NAMALWA (cell line): ENCODE data around the gene SLC35F5.
A peak's percentile ranks its signal among the peaks of the same experiment; 100 is the strongest.
"Not testable (repeated sequence)": the region's sequence is repeated elsewhere in the genome, so short reads cannot be mapped to it uniquely, and the experiment has no call there.

Experiments used
- DNase-seq: peaks from one replicate; pipeline ENCODE4 v3.0.0-alpha.2; 2015; ENCODE audit warnings: low spot score

SLC35F5 gene

DNA sequence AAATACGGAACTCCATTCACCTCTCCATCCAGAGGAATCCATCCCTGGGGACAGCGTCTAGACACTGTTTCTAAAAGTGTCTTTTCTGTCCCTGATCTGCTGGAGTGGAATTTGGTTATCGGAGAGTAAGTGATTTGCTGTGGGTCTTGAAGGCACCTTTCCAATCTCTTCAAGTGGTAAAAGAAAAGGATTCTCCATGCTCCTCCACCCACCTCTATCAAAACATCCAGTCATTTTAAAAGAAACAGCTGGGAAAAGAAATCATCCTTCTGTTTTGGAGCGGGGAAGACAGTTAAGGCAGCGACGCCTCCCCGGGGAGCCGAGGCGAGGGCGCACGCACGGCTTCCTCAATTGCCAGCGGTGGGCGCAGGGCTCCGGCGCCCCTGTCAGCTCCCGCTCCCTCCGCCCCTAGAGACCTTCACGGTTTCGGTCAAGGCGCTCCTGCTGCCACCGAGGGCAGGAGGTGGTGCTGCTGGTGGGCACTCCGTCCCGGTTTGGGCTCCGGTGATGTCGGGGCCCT lies 547 bp downstream of the SLC35F5 start:
- peak; percentile 82 for DNase-seq

DNA sequence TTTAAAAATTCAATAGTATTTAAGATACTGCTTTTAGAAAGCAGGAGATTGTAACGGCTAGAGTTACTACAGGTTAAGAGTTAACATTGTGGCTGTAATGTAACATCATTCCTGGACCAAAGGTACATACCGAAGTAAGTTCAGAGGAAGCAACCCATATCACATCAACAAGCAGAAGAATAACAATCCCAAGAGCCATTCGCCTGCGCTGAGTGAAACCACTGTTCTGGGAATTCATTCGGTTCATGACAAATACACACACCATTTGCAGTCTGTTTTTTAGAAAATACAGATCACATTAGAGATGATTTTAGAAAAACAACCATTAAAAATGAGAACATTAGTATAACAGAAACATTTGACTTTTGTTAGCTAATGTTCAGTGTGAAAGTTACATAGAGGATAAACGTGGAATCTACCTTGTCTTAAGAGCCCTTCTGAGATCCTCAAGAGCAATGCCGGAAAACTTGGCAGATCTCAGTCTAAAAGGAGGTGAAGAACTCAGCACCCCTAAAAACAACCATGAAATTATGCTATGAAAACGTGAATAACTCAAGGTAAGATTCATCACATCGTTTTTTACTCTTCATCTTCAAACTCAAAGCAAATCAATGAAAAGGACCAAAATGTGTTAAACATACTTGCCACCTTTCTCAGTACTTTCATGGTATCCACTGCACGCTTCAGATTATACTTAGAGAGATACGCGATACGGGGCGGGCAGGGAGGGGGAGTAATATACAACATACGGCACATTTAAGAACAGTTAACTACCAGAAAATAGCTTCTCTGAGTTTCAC lies 1.2 kb downstream of the SLC35F5 start:
- peak; percentile 20 for DNase-seq

DNA sequence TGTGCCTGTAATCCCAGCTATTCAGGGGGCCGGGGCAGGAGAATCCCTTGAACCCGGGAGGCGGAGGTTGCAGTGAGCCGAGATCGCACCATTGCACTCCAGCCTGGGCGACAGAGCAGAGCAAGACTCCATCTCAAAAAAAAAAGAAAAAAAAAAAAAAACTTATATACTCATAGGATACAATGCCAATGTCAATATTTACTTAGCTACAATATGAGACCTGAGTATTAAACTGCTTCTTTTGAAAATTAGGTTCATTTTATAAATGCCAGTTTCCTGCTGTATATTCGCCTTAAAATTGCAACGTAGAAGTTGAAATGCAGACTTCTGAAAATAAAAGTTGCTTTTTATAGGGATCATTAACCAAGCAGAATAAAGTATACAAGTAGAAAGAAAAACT lies 2.3 kb downstream of the SLC35F5 start:
- DNase-seq, result no peak

DNA sequence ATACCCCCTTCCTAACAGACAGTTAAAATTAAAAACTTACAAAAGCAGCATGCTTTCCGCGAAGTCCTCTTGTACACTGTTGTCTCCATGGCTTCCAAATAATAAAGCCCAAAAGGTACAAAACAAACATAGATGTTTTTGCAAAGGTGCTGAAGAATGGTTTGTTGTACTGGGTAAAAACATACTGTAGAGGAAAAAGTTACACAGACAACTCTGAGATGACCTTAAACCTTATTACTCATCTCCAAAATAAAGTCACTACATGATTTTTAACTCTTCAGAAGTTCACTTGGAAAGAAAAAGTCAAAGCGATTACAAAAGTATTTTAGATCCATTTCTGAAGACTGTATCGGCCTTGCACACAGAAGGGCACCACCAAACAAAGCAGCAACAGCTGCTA lies 6.1 kb downstream of the SLC35F5 start:
- DNase-seq, result no peak

DNA sequence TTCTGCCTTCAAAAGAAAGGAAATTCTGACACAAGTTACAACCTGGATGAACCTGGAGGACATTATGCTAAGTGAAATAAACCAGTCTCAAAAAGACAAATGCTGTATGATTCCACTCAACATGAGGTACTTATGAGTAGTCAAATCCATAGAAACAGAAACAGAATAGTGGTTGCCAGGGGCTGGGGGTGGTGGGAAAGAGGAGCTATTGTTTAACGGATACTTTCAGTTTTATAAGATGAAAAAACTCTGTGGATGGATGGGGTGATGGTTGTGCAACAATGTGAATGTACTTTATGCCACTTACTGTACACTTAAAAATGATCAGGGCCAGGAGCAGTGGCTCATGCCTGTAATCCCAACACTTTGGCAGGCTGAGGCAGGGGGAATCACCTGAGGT lies 15.4 kb downstream of the SLC35F5 start:
- DNase-seq, result no peak

DNA sequence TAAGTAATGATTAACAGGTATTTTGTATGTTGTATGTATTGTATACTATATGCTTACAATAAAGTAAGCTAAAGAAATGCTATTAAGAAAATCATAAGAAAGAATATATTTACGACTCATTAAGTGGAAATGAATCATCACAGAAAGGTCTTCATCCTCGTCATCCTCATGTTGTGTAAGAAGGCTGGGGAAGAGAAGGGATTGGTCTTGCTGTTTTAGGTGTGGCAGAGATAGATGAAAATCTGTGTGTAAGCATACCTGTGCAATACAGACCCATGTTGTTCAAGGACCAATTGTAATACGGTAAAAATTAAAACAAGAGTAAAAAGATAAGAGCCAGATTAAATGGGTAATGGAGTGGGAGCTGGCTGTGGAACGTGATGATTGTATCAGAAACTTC lies 16.6 kb downstream of the SLC35F5 start:
- DNase-seq, result no peak

DNA sequence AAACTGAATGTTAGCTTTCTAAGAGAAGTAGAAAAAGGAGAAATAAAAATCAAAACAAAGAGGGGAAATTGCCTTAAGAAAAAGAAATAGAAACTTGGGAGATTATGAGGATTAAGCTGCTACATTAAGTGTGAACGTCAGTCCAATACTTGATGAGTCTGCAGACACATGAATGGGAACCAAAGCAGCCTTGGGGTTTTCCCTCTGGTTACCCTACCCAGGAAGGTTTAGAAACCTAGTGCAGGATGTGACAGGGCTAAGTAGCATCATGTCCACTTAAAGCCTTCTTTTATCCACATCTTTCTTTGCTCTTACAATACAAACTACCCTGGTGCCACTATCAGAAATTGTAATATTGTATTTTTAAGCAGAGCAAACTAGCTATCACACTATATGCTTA lies 22.3 kb downstream of the SLC35F5 start:
- no peak for DNase-seq

DNA sequence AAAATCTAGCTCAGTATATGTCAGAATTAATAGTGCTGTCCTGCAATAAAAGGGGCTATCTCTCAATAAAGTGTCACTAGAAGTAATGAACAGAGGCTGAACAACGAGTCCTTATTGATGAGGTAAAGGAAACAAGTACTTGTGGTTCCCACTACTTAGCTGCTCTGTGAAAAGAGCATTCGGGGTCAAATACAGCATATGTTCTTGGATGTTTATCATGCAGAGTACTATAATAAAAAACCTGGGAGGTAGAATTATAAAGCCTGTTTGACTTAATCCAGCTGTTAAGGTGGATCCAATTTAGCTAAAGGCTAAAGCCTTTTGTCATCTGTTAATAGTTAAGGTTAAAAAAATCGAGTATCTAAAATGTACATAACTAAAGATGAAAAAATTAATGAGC lies 32.4 kb downstream of the SLC35F5 start:
- no peak for DNase-seq

DNA sequence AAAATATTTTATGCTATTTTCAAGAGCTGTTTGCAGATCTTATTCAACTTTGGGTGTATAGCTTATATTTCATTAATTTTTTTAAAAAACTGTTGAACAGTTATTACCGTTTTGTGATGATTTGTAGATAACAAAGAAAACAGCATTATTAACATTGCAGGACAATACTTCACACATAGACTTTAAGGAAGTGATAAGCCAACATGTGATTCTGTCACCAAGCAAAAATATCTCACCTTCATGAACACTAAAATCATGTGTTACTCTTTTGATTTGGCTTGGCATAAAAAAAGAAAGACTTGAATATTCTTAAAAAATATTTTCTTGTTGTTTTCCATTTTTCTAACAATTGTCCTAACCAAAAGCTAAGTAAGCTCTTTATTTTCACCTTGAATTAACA lies 33.0 kb downstream of the SLC35F5 start:
- DNase-seq, result no peak

DNA sequence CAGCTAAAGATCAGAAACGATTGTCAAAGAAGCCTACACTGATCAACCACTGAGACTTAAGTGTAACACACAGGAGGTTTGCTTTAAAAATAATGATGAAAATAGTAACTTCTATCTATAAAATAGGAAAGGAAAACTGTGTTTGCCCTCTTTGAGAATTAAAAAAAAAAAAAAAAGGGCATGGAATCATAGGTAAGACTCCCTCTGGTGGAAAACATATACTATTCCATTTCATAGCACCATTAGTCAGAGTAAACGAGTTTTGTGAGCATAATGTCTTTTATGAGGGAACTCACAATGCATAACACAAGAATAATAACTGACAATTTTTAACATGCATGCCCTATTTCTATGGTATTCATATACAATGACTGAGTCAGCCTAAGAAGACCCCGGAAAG lies 36.3 kb downstream of the SLC35F5 start:
- DNase-seq, result peak; percentile 22

DNA sequence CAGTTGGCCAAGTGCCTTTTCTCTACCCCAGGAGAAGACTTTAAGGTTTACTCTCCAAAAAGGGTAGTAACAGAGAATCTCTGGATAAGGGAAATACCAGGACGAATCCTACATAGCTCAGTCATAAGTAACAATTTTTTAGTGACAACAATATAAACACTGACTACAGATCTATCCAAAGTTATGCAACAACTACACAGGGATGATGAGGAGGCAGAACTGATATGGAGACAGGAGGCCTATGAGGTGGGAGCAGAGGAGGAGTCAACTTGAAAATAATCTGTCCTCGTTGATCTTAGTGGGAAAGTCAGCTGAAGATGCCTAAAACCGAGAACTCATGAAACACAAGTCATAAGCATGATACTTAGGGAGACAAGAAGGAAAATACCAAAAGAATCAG lies 40.2 kb downstream of the SLC35F5 start:
- no peak for DNase-seq

DNA sequence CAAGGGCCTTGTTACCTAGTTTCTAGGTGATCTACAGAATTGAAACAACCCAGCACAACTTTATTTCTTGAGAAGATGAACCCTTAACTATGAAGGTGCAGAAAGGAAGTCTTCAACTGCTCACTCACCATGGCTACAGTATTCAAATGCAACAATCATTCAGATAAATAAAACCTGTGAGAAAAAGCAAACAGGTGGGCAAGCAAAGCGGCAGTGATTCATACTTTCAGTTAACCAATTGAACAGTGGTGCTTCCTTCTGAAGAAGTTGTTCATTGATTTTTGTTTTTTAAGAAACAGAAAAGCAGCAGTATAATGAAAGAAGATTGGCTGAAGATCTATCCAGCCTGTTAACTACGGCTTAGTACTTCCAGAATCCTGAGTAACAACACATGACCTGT lies 43.5 kb downstream of the SLC35F5 start:
- DNase-seq, result no peak

DNA sequence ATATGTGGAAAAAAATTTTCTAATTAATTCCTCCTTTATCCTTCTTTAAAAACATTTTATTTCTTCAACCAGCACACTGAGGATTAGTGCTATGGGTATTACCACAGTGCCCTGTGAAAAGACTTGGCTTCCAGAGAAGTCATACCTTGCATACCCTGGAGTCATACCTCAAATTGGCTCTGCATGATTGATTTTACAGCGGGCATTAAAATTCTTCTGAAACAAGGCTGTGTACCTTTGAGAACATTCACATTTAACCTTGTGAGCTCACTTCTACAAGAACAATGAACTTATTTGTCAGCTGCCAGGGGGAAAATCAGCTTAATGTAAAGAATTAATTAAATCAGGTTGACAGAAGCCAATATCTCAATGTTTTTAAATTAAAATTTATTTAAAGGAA lies 44.6 kb downstream of the SLC35F5 start:
- no peak for DNase-seq

DNA sequence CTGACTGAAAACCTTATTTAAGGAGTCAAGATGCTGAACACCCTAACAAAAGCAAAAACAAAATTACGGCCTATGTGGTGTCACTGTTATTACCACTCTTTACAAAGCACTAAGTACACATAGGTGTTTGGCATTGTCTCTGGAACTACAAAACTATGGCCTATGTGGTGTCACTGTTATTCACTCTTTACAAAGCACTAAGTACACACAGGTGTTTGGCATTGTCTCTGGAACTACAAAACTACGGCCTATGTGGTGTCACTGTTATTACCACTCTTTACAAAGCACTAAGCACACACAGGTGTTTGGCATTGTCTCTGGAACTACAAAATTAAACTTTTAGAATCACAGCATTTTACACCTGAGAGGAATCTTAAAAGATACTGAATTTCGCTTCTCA lies 47.4 kb downstream of the SLC35F5 start:
- no peak for DNase-seq

DNA sequence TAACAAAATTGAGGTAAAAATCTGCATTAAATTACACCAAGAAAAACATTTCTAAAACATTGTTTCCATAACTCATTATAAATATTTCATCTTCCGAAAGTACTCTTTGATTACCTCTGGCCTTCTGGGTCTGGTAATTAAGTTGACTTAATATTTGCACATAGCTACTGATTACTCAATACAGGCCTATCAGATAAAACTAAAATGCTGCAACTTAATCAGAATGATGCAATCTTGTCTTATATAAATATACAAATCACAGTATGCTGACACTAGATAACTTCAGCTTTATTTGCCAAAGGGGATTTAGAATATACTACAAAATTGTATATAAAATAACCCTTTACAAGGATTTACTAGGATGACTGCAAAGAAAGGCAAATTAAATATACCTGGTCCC lies 49.3 kb downstream of the SLC35F5 start:
- DNase-seq, result no peak

DNA sequence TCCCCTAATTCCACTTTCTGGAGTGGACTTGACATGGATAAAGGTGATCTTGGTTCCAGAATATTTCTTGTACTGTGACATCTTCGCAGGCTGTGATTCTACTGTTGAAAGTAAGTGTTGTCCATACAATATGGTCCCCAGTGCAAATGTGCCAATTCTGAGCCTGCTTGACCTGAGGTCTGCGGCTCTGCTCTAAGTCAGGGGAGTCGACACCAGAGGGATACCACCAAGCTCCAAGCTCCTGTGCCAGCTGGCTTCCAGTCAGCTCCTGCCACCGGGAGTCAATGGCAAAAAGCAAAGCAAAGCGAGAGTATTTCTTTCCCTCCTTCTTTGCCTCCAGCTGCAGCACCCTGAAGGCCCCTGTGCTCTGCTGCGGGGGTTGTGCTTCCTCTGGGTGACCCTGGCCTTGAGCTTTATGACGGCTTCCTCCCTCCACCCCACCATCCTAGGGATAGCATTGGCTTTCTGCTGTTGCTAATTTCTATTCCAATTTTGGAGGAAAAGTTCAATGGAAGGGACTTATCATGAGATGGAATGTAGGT lies 50.4 kb downstream of the SLC35F5 start:
- DNase-seq, result no peak

DNA sequence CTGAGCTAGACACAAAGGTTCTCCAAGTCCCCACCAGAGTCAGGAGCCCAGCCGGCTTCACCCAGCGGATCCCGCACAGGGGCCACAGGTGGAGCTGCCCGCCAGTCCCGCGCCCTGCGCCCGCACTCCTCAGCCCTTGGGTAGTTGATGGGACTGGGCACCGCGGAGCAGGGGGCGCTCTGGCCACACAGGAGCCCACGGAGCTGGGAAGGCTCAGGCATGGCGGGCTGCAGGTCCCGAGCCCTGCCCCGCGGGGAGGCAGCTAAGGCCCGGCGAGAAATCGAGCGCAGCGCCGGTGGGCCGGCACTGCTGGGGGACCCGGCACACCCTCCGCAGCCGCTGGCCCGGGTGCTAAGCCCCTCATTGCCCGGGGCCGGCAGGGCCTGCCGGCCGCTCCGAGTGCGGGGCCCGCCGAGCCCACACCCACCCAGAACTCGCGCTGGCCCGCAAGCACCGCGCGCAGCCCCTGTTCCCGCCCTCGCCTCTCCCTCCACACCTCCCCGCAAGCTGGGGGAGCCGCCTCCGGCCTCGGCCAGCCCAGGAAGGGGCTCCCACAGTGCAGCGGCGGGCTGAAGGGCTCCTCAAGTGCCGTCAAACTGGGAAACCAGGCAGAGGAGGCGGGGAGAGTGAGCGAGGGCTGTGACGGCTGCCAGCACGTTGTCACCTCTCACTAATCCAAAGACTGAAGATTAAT lies 52.0 kb downstream of the SLC35F5 start:
- DNase-seq, result not testable (repeated sequence)

DNA sequence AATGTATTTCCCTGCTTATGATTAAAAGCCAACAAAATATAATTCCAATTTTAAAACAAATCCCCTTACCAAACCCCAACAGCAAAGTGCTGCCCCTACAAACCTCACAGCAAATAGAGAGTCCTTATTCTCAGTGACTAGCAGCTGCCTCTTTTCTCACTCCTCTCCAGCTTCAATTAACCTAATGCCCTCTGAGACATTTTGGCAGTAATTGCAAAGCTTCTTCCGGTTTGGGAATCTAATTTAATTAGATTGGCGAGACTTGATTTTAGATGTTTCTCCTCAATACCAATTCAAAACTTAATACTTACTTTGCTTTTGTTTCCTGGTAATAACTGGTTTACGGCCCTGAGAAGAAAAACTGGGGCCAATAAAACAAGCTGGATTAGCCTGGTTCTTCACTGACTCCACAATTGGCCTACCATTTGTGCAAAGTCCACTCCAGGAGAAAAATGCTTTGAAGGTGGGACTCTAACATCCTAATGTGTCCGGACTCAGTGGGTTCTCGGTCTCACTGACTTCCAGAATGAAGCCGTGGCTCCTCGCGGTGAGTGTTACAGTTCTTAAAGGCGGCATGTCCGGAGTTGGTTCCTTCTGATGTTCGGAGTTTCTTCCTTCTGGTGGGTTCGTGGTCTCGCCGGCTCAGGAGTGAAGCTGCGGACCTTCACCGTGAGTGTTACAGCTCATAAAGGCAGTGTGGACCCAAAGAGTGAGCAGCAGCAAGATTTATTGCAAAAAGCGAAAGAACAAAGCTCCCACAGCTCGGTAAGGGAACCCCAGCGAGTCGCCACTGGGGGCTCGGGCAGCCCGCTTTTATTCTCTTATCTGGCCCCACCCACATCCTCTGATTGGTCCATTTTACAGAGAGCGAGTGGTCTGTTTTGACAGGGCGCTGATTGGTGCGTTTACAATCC lies 52.8 kb downstream of the SLC35F5 start:
- no peak for DNase-seq

DNA sequence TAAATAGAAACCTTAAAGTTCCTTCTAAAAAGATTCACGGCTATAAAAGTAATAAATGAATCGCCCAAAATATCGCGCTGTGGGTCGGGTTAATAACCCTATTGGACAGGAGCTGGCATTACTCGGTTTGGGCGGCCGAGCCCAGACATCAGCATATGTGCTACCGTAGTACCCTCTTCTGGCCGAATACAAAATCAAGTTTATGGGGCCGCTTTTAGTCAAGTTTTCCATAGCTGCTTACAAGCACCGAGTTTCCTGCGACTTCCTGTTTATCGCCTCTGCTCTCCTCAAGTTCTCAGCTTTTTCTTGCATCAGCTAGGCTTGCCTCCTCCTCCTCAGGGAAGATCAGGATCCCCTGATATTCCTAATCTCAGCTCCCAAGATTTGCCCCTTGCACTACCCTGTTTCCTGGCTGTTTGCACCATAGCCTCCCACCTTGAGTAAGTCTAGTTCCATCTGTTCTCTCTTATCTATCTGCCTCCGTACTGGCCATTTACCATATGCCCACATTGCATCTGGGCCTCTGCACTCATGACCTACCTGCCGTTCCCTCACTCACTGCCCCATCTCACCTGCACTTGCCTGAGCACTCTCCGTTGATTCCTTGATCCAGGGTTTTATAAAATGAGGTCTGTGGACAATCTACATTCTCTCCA lies 56.1 kb downstream of the SLC35F5 start:
- DNase-seq, result peak; percentile 53

DNA sequence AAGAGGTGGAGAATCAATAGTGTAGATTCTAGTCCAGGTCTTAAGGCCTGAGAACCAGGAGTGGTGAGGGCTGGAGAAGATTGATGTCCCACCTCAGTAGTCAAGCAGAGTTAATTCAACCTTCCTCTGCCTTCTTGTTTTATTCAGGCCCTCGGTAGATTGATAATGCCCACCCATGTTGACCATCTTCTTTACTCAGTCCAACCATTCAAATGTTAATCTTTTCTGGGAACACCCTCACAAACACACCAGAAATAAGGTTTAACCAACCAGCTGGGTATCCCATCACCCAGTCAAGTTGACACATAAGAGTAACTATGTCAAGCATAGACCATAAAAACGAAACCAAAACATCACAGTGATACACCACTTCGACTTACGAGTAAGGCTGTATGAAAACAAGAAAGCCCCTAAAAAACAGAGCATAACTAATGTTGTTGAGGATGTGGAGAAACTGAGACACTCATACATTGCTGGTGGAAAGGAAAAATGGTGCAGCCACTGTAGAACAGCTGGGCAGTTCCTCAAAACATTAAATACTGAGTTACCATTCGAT lies 57.5 kb downstream of the SLC35F5 start:
- no peak for DNase-seq

DNA sequence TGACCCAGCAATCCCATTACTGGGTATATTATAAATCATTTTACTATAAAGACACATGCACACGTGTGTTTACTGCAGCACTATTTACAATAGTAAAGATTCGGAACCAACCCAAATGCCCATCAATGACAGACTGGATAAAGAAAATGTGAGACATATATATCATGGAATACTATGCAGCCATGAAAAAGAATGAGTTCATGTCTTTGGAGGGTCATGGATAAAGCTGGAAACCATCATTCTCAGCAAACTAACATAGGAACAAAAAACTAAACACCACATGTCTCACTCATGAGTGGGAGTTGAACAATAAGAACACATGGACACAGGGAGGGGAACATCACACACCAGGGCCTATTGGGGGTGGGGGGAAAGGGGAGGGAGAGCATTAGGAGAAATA lies 58.2 kb downstream of the SLC35F5 start:
- DNase-seq, result not testable (repeated sequence)
